Stomach (tissue), 9 donors: Measurements from ENCODE around the gene XPOT. TPM values are rescaled to one million over a fixed set of nuclear protein-coding genes. Genes with fewer than 3 reads are reported as not detected.

Source experiments
- DNase-seq, 2 donors: peaks; one replicate each; pipeline versions ENCODE4 v3.0.0 to v3.0.0-alpha.2; 2013 to 2019
- H3K27ac ChIP-seq, 5 donors: fragments of 200-600 bp in 4 of 5; sonication (generic) in 4 of 5; one replicate each; pipeline ENCODE4 v1.5.1; 2013 to 2019; ENCODE audit warnings: mild to moderate bottlenecking in 1 of 5, moderate library complexity in 1 of 5
- H3K27me3 ChIP-seq, 3 donors: fragments of 200-600 bp; sonication (generic); one replicate each; pipeline ENCODE4 v1.5.1; 2017 to 2019; ENCODE audit warnings: mixed run types in 1 of 3
- H3K36me3 ChIP-seq, 4 donors: fragments of 200-600 bp; sonication (generic); 1 replicate in 3 of 4; 2 replicates in 1 of 4; pipeline ENCODE4 v1.5.1; 2016 to 2019
- H3K4me1 ChIP-seq, 4 donors: fragments of 200-600 bp; sonication (generic); one replicate each; pipeline ENCODE4 v1.5.1; 2016 to 2019
- H3K4me3 ChIP-seq, 4 donors: fragments of 200-600 bp; sonication (generic) in 3 of 4; one replicate each; pipeline ENCODE4 v1.5.1; 2016 to 2019; ENCODE audit warnings: mild to moderate bottlenecking in 1 of 4
- H3K9me3 ChIP-seq, 4 donors: fragments of 200-600 bp; sonication (generic); one replicate each; pipeline ENCODE4 v1.5.1; 2016 to 2019
- EP300 ChIP-seq: sonication (generic); formaldehyde crosslinking; IDR thresholded peaks from one replicate; pipeline ENCODE4 v1.6.1; 2017; ENCODE audit warnings: antibody characterized with exemption
- POLR2A ChIP-seq, 4 donors: fragments of 450-650 bp; IDR thresholded peaks; one replicate each; pipeline ENCODE4 v1.6.1; 2016; ENCODE audit warnings: antibody characterized with exemption in 4 of 4, control low read depth in 2 of 4, mild to moderate bottlenecking in 1 of 4, moderate library complexity in 1 of 4
- POLR2AphosphoS5 ChIP-seq, 3 donors: sonication (generic); formaldehyde crosslinking; IDR thresholded peaks; one replicate each; pipeline ENCODE4 v1.6.1; 2016; ENCODE audit warnings: antibody characterized with exemption in 3 of 3
- WGBS, 5 donors: extraction: QIAGEN DNeasy Blood & Tissue Kit in 3 of 5; methylation state at CpG; one replicate each; pipeline versions ENCODE4 v1.1.5 to v1.1.7; 2013 to 2018; 5-methylcytosine and 5-hydroxymethylcytosine counted together
- intact Hi-C: fragments of 100-400 bp; cut with DNase I; formaldehyde crosslinking; loops from one replicate; pipeline ENCODE4 v1.15.1; 2023; ENCODE audit warnings: low total_unique reads
- polyA plus RNA-seq, 3 donors: library from polyadenylated mRNA; stranded (reverse); fragments of 200-250 nt; gene quantifications; one replicate each; pipeline ENCODE4 v1.2.3, GENCODE V29; 2013
- total RNA-seq, 5 donors: library from RNA; depleted of rRNA; stranded (reverse); fragments of >200 nt; gene quantifications; one replicate each; pipeline versions ENCODE4 v1.1.0 to v1.2.3, GENCODE V29; 2014 to 2016
- TF ChIP-seq, protein P1 (sequence below), 7 experiments: fragments of 450-650 bp in 4 of 7; fragments of 200-600 bp in 3 of 7; sonication (generic) in 3 of 7; IDR thresholded peaks; one replicate each; pipeline ENCODE4 v1.5.1; 2016 to 2019; ENCODE audit warnings: antibody characterized with exemption in 7 of 7, control low read depth in 2 of 7, mild to moderate bottlenecking in 1 of 7
- donor health status: healthy with polysubstance abuse.
- donor health status: Bipolar disorder and iron deficiency.
- donor health status: healthy.

XPOT gene
- total and polyA plus RNA-seq, 8 donors, result 12.8 to 109 (median 23.3) TPM

DNA sequence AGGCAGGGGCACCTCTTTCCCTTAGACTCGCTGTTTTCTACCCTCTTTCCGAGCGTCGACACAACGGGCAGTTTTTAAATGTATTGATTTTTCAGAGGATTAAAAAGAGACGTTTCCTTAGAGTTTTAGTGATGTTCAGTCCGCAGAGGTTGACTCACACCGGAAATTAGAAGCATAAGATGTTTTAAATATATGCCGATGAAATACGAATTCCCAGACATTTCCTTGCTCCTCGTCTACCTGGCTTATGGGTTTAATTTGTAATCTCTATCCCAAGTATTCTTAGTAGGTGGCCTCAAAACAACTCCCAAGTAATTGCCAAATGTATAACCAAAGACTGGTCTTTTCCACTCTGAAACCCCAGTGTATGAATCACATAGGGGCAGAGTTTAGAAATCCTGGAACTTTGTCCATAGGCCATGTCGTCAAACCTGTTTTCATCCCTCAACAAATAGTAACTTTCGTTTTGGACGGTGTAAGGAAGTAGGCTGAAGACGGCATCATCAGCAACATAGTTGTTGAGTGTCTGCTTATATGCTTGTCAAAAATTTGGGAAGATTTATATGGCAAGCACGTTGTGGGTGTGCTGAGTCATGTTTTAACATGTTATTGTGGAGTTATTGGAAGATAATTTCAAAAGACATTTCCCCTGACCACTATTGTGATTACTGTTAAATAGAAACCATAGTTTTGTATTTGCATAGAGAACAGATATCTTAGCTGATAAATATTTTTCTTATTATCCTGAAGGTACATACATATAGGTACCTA is 48.6 kb downstream of the XPOT start:
- Histone ChIP-seq H3K4me1 (peaks cover 5 to 55% (median 35%) of the 10 kb centered on the region in 4 donors), H3K27ac (peak overlapping the region; percentile 97 to 99 (median 98)), H3K36me3 (peaks cover 0 to 30% (median 18%) of the 10 kb centered on the region in 4 donors), H3K4me3 (peak overlapping the region; percentile 78 to 96 (median 82)), H3K27me3 (no peaks in the 10 kb centered on the region), H3K9me3 (no peaks in the 10 kb centered on the region)
- intact Hi-C loops, result no loop called here
- peak; percentile 33 to 87 for DNase-seq
- 0 to 1% (median 0%) methylated on average over 16 of the region's 16 CpGs for WGBS, 5 donors
- TF ChIP-seq, protein P1, sequence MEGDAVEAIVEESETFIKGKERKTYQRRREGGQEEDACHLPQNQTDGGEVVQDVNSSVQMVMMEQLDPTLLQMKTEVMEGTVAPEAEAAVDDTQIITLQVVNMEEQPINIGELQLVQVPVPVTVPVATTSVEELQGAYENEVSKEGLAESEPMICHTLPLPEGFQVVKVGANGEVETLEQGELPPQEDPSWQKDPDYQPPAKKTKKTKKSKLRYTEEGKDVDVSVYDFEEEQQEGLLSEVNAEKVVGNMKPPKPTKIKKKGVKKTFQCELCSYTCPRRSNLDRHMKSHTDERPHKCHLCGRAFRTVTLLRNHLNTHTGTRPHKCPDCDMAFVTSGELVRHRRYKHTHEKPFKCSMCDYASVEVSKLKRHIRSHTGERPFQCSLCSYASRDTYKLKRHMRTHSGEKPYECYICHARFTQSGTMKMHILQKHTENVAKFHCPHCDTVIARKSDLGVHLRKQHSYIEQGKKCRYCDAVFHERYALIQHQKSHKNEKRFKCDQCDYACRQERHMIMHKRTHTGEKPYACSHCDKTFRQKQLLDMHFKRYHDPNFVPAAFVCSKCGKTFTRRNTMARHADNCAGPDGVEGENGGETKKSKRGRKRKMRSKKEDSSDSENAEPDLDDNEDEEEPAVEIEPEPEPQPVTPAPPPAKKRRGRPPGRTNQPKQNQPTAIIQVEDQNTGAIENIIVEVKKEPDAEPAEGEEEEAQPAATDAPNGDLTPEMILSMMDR (IDR thresholded peaks at IDR 0.05), result no peak
- TF ChIP-seq POLR2AphosphoS5 (IDR thresholded peaks at IDR 0.05), result peak in 2 of 3 donors; percentile 53 to 80

DNA sequence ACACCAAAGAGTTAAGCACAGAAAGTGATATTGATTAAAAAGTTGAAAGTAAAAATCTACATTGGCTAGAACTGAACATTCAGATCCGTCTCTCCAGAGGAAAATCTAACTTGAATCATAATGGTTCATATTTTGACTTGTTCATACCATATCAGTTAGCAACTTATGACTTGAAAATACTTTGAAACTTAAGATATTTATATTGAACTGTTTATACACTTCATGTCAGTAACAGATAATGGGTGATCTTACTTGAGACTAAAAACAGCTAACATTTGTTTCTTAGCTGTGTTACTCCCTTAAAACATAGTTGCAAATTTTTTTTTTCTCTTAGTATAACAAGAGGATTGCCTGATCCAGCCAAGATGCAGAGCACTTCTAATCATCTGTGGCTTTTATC is 51.3 kb downstream of the XPOT start:
- H3K27ac ChIP-seq, result no peak overlapping the region
- H3K4me3 ChIP-seq, result no peak overlapping the region
- peaks cover 15 to 72% (median 45%) of the 10 kb centered on the region in 4 donors for H3K4me1 ChIP-seq
- H3K36me3 ChIP-seq, result peaks cover 0 to 24% (median 12%) of the 10 kb centered on the region in 4 donors
- no peaks in the 10 kb centered on the region for H3K27me3 ChIP-seq
- intact Hi-C loops, result no loop called here
- no peaks in the 10 kb centered on the region for H3K9me3 ChIP-seq
- DNase-seq, result no peak
- 56 to 89% (median 85%) methylated on average over 1 of the region's 1 CpG for WGBS, 5 donors
- TF ChIP-seq, protein P1 (IDR thresholded peaks at IDR 0.05), result no peak

DNA sequence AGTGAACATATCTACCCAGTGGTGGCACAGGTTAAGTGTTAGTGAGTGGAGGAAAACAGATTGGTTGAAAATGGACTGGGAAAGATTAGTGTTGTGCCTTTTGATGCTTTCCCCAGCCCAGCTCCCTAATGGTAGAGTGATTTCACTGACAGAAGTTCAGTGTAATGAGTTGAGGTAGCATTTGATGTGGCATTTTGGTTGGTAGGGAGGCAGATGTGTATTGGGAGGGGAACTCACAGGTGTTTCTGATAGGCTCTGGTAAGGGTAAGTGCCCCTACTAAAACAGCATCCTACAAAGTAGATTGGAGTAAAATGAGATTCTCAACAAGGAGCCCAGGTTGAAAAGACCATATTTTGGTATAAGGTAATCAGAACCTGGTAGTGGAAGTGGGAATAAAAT is 51.9 kb downstream of the XPOT start:
- TF ChIP-seq POLR2A (IDR thresholded peaks at IDR 0.05) (no peak), POLR2AphosphoS5 (IDR thresholded peaks at IDR 0.05) (no peak), EP300 (no peak)
- TF ChIP-seq, protein P1 (IDR thresholded peaks at IDR 0.05), result no peak
- no peak for DNase-seq
- Histone ChIP-seq H3K9me3 (no peaks in the 10 kb centered on the region), H3K27ac (no peak overlapping the region), H3K4me1 (peaks cover 15 to 66% (median 41%) of the 10 kb centered on the region in 4 donors), H3K4me3 (no peak overlapping the region), H3K27me3 (no peaks in the 10 kb centered on the region), H3K36me3 (peaks cover 0 to 29% (median 17%) of the 10 kb centered on the region in 4 donors)
- intact Hi-C loops, result no loop called here

DNA sequence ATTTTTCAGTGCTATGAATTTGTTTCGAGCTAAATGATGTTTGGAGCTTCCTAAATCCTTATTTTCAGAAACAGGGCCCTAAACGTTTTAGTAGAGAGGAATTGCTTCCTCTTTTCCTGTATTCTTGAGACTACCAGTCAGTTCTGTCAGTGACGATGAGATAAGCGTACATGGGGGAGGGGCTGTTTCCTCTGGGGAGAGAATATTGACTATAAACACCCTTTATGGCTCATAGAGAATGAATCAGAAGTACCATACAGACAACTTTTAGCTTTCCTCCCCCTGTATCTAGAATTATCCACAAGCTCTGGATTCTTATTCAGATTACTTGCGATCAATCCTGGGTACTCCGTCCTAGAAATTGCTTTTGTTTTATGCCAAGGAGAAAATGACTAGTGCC is 52.8 kb downstream of the XPOT start:
- 58 to 68% (median 63%) methylated on average over 6 of the region's 6 CpGs for WGBS, 5 donors
- TF ChIP-seq POLR2A (IDR thresholded peaks at IDR 0.05), result no peak
- no peak for TF ChIP-seq EP300
- no peak for TF ChIP-seq POLR2AphosphoS5 (IDR thresholded peaks at IDR 0.05)
- TF ChIP-seq, protein P1 (IDR thresholded peaks at IDR 0.05), result no peak
- H3K27me3 ChIP-seq, result no peaks in the 10 kb centered on the region
- intact Hi-C loops, result no loop called here
- H3K4me1 ChIP-seq, result peaks cover 15 to 63% (median 36%) of the 10 kb centered on the region in 4 donors
- H3K27ac ChIP-seq, result peak overlapping the region in 1 of 5 donors; percentile 27
- H3K4me3 ChIP-seq, result no peak overlapping the region
- DNase-seq, result peak in 1 of 2 donors; percentile 18
- peaks cover 0 to 37% (median 24%) of the 10 kb centered on the region in 4 donors for H3K36me3 ChIP-seq
- no peaks in the 10 kb centered on the region for H3K9me3 ChIP-seq
